Left lung (tissue), 10 donors: ENCODE results near the gene BACH2. TPM values are rescaled to one million over a fixed set of nuclear protein-coding genes. Genes with fewer than 3 reads are reported as not detected.

Experiments
- ATAC-seq: fragments of 200-7000 bp; cut with Tn5 transposase; one replicate; pipeline ENCODE4 v1.9.1; 2020; ENCODE audit warnings: moderate library complexity
- DNase-seq, 4 donors: peaks; one replicate each; pipeline ENCODE4 v3.0.0-alpha.2; 2013 to 2020
- H3K27ac ChIP-seq, 2 donors: fragments of 200-600 bp; sonication (generic) in 1 of 2; one replicate each; pipeline versions ENCODE4 v1.5.0 to v1.8.0; 2020 to 2021
- H3K27me3 ChIP-seq, 2 donors: fragments of 200-600 bp; sonication (generic) in 1 of 2; one replicate each; pipeline versions ENCODE4 v1.5.0 to v1.8.0; 2020 to 2021
- H3K36me3 ChIP-seq, 2 donors: fragments of 200-600 bp; sonication (generic) in 1 of 2; one replicate each; pipeline versions ENCODE4 v1.5.0 to v1.8.0; 2020 to 2021
- H3K4me1 ChIP-seq, 2 donors: fragments of 200-600 bp; one replicate each; pipeline ENCODE4 v1.8.0; 2021
- H3K4me3 ChIP-seq, 2 donors: fragments of 200-600 bp; sonication (generic) in 1 of 2; one replicate each; pipeline versions ENCODE4 v1.5.0 to v1.8.0; 2020 to 2021; ENCODE audit warnings: mild to moderate bottlenecking in 1 of 2
- H3K9me3 ChIP-seq, 2 donors: fragments of 200-600 bp; sonication (generic) in 1 of 2; one replicate each; pipeline versions ENCODE4 v1.5.0 to v1.8.0; 2020 to 2021
- intact Hi-C, 2 donors: fragments of 100-400 bp; cut with DNase I; formaldehyde crosslinking; loops; one replicate each; pipeline versions ENCODE4 v1.11.2 to v1.14.2; 2022
- polyA plus RNA-seq, 6 donors: library from polyadenylated mRNA; unstranded; fragments of 120-200 nt; gene quantifications; one replicate each; pipeline ENCODE4 v1.2.1, GENCODE V29; 2013; ENCODE audit not compliant: insufficient read length in 6 of 6
- total RNA-seq, 2 donors: library from RNA; stranded (reverse); fragmentation: NEBNext Ultra II Directional; extraction: Animal tissue kit (Norgen Biotek cat#: 25700); gene quantifications; one replicate each; pipeline ENCODE4 v1.2.1, GENCODE V29; 2021
- TF ChIP-seq, protein P1 (sequence below), 2 donors: fragments of 200-600 bp; sonication (generic) in 1 of 2; IDR thresholded peaks; one replicate each; pipeline versions ENCODE4 v1.5.0 to v1.8.0; 2021; ENCODE audit warnings: antibody characterized with exemption in 2 of 2
- donor health status: DM: no; HTN: yes; CAD: no.
- donor health status: DM: no; HTN: no; CAD: no.

The BACH2 gene
- total and polyA plus RNA-seq, 8 donors = 3.8 to 10.6 (median 8.9) TPM

GRCh38 chr6:89921691-89922090, 375.0 kb downstream of the BACH2 start:
- H3K4me1 ChIP-seq = no peaks in the 10 kb centered on the region
- H3K27ac ChIP-seq = no peak overlapping the region
- ATAC-seq = no peak
- TF ChIP-seq, protein P1, sequence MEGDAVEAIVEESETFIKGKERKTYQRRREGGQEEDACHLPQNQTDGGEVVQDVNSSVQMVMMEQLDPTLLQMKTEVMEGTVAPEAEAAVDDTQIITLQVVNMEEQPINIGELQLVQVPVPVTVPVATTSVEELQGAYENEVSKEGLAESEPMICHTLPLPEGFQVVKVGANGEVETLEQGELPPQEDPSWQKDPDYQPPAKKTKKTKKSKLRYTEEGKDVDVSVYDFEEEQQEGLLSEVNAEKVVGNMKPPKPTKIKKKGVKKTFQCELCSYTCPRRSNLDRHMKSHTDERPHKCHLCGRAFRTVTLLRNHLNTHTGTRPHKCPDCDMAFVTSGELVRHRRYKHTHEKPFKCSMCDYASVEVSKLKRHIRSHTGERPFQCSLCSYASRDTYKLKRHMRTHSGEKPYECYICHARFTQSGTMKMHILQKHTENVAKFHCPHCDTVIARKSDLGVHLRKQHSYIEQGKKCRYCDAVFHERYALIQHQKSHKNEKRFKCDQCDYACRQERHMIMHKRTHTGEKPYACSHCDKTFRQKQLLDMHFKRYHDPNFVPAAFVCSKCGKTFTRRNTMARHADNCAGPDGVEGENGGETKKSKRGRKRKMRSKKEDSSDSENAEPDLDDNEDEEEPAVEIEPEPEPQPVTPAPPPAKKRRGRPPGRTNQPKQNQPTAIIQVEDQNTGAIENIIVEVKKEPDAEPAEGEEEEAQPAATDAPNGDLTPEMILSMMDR (IDR thresholded peaks at IDR 0.05) = no peak
- H3K9me3 ChIP-seq = peaks cover 0 to 7% of the 10 kb centered on the region in 2 donors
- H3K27me3 ChIP-seq = no peaks in the 10 kb centered on the region
- DNase-seq = no peak
- no peak overlapping the region for H3K4me3 ChIP-seq
- intact Hi-C loops = no loop called here
- no peaks in the 10 kb centered on the region for H3K36me3 ChIP-seq

- ATAC-seq (no peak), DNase-seq (no peak)
- intact Hi-C loops = no loop called here
- Histone ChIP-seq H3K27me3 (no peaks in the 10 kb centered on the region), H3K4me3 (no peak overlapping the region), H3K27ac (no peak overlapping the region), H3K36me3 (no peaks in the 10 kb centered on the region), H3K9me3 (peaks cover 0 to 12% of the 10 kb centered on the region in 2 donors), H3K4me1 (no peaks in the 10 kb centered on the region)
- TF ChIP-seq, protein P1 (IDR thresholded peaks at IDR 0.05) = no peak
Observed at GRCh38 chr6:89921197-89921596, 375.4 kb downstream of the BACH2 start.

- DNase-seq = no peak
- Histone ChIP-seq H3K4me1 (no peaks in the 10 kb centered on the region), H3K27me3 (no peaks in the 10 kb centered on the region), H3K27ac (no peak overlapping the region), H3K9me3 (peaks cover 0 to 17% of the 10 kb centered on the region in 2 donors), H3K4me3 (no peak overlapping the region), H3K36me3 (no peaks in the 10 kb centered on the region)
- intact Hi-C loops = no loop called here
- ATAC-seq = no peak
- TF ChIP-seq, protein P1 (IDR thresholded peaks at IDR 0.05) = no peak
Observed at GRCh38 chr6:89917801-89918366, 378.8 kb downstream of the BACH2 start.

GRCh38 chr6:89917216-89917615, 379.4 kb downstream of the BACH2 start:
- ATAC-seq = no peak

GRCh38 chr6:89916136-89916920, 380.3 kb downstream of the BACH2 start:
- ATAC-seq (no peak), DNase-seq (no peak)
- H3K4me3 ChIP-seq = no peak overlapping the region
- intact Hi-C loops = no loop called here
- TF ChIP-seq, protein P1 (IDR thresholded peaks at IDR 0.05) = no peak
- no peaks in the 10 kb centered on the region for H3K4me1 ChIP-seq
- peaks cover 0 to 17% of the 10 kb centered on the region in 2 donors for H3K9me3 ChIP-seq
- H3K27ac ChIP-seq = no peak overlapping the region
- no peaks in the 10 kb centered on the region for H3K27me3 ChIP-seq
- no peaks in the 10 kb centered on the region for H3K36me3 ChIP-seq

More at GRCh38 chr6:89917216-89917615, 379.4 kb downstream of the BACH2 start:
- no peak for DNase-seq
- TF ChIP-seq, protein P1 (IDR thresholded peaks at IDR 0.05) = no peak
- Histone ChIP-seq H3K27me3 (no peaks in the 10 kb centered on the region), H3K4me3 (no peak overlapping the region), H3K36me3 (no peaks in the 10 kb centered on the region), H3K4me1 (no peaks in the 10 kb centered on the region), H3K27ac (no peak overlapping the region), H3K9me3 (peaks cover 0 to 17% of the 10 kb centered on the region in 2 donors)
- intact Hi-C loops = no loop called here
